Lower leg skin (tissue), 3 donors: ENCODE results near the gene MAP6D1.

ENCODE experiments used
- POLR2A ChIP-seq, 2 donors: fragments of 450-650 bp; IDR thresholded peaks; one replicate each; pipeline ENCODE4 v1.6.1; 2016 to 2017; ENCODE audit warnings: antibody characterized with exemption in 2 of 2, mild to moderate bottlenecking in 1 of 2, moderate library complexity in 1 of 2
- TF ChIP-seq, protein P1 (sequence below), 3 donors: fragments of 450-650 bp; IDR thresholded peaks; one replicate each; pipeline ENCODE4 v1.5.1; 2016; ENCODE audit warnings: antibody characterized with exemption in 3 of 3, mild to moderate bottlenecking in 3 of 3, moderate library complexity in 2 of 3

DNA sequence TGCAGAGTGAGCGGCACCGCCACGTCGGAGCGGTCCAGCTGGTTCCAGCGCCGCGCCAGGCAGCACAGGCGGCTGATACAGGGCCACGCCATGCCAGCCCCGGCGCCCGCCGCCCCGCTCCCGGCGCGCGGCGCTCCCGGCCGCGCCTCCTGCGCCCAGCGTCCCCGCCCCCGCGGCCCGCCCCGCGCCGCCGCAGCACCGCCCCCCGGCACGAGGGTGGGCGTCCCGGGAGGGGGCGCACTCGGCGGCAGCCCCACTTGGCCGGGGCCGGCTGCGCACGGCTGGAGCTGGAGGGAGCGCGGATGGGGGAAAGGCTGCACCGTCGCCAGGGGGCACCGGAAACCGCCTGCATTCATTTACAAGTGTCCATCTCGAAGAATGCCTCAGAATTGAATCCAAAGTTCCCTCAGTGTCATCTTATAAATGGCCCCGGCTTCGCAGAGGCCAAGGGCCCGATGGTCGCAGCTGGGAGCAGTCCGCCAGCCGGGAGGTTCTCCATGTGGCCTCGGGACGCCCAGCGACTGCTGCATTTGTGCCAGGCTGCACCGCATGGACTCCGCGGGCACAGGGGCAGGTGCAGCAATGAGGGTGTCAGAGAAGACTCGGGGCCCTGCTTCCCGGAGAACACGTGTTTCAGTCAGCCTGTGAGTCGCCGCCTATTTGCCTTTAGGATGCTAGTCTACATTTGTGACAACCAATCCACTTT is at the start of gene MAP6D1:
- no peak for TF ChIP-seq POLR2A (IDR thresholded peaks at IDR 0.05)
- TF ChIP-seq, protein P1, sequence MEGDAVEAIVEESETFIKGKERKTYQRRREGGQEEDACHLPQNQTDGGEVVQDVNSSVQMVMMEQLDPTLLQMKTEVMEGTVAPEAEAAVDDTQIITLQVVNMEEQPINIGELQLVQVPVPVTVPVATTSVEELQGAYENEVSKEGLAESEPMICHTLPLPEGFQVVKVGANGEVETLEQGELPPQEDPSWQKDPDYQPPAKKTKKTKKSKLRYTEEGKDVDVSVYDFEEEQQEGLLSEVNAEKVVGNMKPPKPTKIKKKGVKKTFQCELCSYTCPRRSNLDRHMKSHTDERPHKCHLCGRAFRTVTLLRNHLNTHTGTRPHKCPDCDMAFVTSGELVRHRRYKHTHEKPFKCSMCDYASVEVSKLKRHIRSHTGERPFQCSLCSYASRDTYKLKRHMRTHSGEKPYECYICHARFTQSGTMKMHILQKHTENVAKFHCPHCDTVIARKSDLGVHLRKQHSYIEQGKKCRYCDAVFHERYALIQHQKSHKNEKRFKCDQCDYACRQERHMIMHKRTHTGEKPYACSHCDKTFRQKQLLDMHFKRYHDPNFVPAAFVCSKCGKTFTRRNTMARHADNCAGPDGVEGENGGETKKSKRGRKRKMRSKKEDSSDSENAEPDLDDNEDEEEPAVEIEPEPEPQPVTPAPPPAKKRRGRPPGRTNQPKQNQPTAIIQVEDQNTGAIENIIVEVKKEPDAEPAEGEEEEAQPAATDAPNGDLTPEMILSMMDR (IDR thresholded peaks at IDR 0.05), result no peak
